Small intestine (tissue), 7 donors: ENCODE measurements around the gene BBIP1. TPM values are rescaled to one million over a fixed set of nuclear protein-coding genes. Genes with fewer than 3 reads are reported as not detected.
A peak's percentile ranks its signal among the peaks of the same experiment; 100 is the strongest.

Experiments used
- DNase-seq, 2 donors: peaks; one replicate each; pipeline versions ENCODE4 v3.0.0 to v3.0.0-alpha.2; 2013
- FAIRE-seq: peaks from 2 replicates; lab custom pipeline; 2012; peaks lifted over from hg19 to GRCh38; lab: Jason Lieb, UNC
- H3K27ac ChIP-seq, 3 donors: one replicate each; pipeline ENCODE4 v1.5.1; 2013; ENCODE audit warnings: low read length in 2 of 3, mild to moderate bottlenecking in 2 of 3, control low read depth in 1 of 3, inconsistent platforms in 1 of 3, low read depth in 1 of 3, moderate library complexity in 1 of 3
- H3K27me3 ChIP-seq, 3 donors: one replicate each; pipeline ENCODE4 v1.6.1; 2013; ENCODE audit warnings: low read length in 3 of 3, inconsistent platforms in 1 of 3; ENCODE audit not compliant: control insufficient read depth in 3 of 3, insufficient read depth in 3 of 3
- H3K36me3 ChIP-seq, 3 donors: one replicate each; pipeline ENCODE4 v1.6.1; 2013; ENCODE audit warnings: low read length in 3 of 3, inconsistent platforms in 1 of 3, low read depth in 1 of 3, mild to moderate bottlenecking in 1 of 3, moderate library complexity in 1 of 3; ENCODE audit not compliant: control insufficient read depth in 3 of 3, insufficient read depth in 2 of 3
- H3K4me1 ChIP-seq, 3 donors: one replicate each; pipeline ENCODE4 v1.6.1; 2013; ENCODE audit warnings: low read length in 2 of 3, inconsistent platforms in 1 of 3, low read depth in 1 of 3, mild to moderate bottlenecking in 1 of 3, moderate library complexity in 1 of 3; ENCODE audit not compliant: control insufficient read depth in 3 of 3, insufficient read depth in 2 of 3
- H3K4me3 ChIP-seq, 3 donors: one replicate each; pipeline ENCODE4 v1.5.1; 2013; ENCODE audit warnings: low read length in 3 of 3, control low read depth in 1 of 3, inconsistent platforms in 1 of 3, low read depth in 1 of 3, mild to moderate bottlenecking in 1 of 3, moderate library complexity in 1 of 3
- H3K9me3 ChIP-seq, 2 donors: one replicate each; pipeline ENCODE4 v1.6.1; 2013; ENCODE audit warnings: low read depth in 1 of 2, low read length in 1 of 2; ENCODE audit not compliant: control insufficient read depth in 2 of 2, insufficient read depth in 1 of 2
- WGBS, 3 donors: extraction: QIAGEN DNeasy Blood & Tissue Kit; methylation state at CpG; one replicate each; pipeline ENCODE4 v1.1.7; 2013; 5-methylcytosine and 5-hydroxymethylcytosine counted together
- polyA plus RNA-seq, 4 donors: library from polyadenylated mRNA; stranded (reverse) in 3 of 4; unstranded in 1 of 4; fragments of 200-250 nt in 3 of 4; fragments of 120-200 nt in 1 of 4; gene quantifications; one replicate each; pipeline versions ENCODE4 v1.2.1 to v1.2.3, GENCODE V29; 2013
- donor health status: healthy with polysubstance abuse.
- donor health status: control.
- donor health status: control.
- donor health status: Bipolar disorder and iron deficiency.
- donor health status: healthy.

Gene BBIP1
- polyA plus RNA-seq, 4 donors: 10.7 to 21.1 (median 17.5) TPM

DNA sequence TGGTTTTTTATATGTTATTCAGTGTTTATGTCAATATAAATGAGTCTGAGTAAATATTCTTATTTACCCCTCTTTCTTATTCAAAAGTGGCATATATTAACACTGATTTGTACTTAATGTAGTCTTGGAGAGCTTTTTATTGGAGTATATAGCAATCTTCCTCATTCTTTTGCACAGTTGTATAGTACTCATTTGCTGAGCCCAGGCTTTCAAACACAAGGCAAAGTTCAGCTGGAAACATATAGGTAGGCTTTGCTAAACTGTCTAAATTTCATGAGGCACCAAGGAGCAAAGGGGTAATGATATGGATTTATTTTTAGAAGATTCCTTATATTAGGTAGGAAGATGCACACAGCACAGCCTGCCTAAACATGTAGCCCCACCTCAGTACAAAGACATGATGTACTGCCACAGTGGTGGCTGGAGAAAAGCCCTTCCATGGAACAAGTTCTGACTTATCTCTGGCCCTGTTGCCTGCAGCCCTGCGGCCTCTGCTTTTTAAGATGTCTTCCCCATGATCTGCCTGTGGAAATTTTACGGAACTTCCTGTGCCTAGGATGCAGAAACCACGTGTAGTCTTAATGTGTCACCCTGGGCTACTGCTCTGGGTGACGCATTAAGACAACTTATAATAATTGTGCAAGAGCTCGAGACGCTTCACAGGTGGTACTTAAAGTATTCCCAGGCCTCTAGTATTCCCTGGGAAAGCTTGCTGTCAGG, 56.9 kb downstream of the BBIP1 start:
- H3K27ac ChIP-seq: peak overlapping the region in 1 of 3 donors; percentile 57
- no peaks in the 10 kb centered on the region for H3K27me3 ChIP-seq
- DNase-seq (no peak), FAIRE-seq (no peak)
- H3K4me1 ChIP-seq: peaks cover 30 to 71% (median 45%) of the 10 kb centered on the region in 3 donors
- H3K36me3 ChIP-seq: no peaks in the 10 kb centered on the region
- no peaks in the 10 kb centered on the region for H3K9me3 ChIP-seq
- H3K4me3 ChIP-seq: no peak overlapping the region
- 80 to 89% (median 83%) methylated on average over 6 of the region's 6 CpGs for WGBS, 3 donors

DNA sequence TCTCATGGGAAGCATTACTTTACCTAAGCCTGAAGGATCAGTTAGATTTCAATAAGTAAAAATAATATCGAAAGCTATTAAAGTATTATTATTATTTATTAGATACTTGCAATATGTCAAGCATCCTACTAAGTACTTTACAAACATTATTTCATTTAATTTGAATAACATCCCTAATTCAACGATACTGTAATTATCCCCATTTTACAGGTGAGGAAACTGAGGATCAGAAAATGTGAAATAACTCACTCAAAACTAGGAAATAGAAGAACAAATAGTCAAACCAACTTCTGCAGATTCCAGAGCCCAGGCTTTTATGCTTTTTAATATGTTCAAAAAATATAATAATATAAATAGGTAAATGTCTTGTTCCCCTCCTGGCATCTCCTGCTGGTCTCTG, 57.5 kb downstream of the BBIP1 start:
- Histone ChIP-seq H3K27ac (peak overlapping the region; percentile 85 to 95 (median 91)), H3K4me3 (no peak overlapping the region), H3K9me3 (no peaks in the 10 kb centered on the region), H3K4me1 (peaks cover 30 to 71% (median 41%) of the 10 kb centered on the region in 3 donors), H3K36me3 (no peaks in the 10 kb centered on the region), H3K27me3 (no peaks in the 10 kb centered on the region)
- no peak for FAIRE-seq
- no peak for DNase-seq
- 94 to 98% (median 95%) methylated on average over 2 of the region's 2 CpGs for WGBS, 3 donors

DNA sequence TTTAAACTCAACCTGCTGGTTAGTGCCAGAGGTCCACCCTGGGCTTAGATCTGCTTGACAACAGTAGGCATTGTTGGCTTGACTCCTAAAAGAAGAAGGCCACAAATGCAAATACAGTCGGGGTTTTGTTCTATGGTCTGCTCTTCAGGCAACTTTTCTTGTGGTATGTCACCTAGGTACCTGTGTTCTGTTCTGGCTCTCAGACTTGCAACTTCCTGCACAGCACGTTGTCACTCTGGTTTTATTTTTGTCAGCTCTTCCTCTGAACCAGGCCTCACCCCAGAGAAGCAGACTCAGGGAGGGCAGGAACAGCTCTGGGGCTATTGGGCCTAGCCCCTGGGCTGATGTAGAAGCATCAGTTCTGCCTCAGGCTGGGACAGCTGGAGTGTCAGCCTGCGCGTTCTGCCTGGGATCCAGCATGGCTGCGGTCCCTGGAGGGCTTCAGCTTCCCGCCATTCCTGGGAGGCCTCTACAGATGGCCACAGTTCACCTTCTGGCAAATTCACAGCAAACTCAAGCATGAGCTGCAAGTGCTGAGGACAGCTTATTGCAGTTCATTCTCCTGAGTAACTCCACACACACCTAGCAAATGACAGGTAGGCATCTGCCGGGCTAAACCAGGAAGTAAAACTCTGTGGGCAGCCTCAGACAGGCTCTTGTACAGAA, 58.3 kb downstream of the BBIP1 start:
- H3K4me1 ChIP-seq: peaks cover 30 to 69% (median 36%) of the 10 kb centered on the region in 3 donors
- no peak for FAIRE-seq
- H3K36me3 ChIP-seq: no peaks in the 10 kb centered on the region
- no peak overlapping the region for H3K4me3 ChIP-seq
- H3K27me3 ChIP-seq: no peaks in the 10 kb centered on the region
- DNase-seq: peak; percentile 69 to 73
- no peaks in the 10 kb centered on the region for H3K9me3 ChIP-seq
- WGBS, 3 donors: 35 to 61% (median 47%) methylated on average over 7 of the region's 7 CpGs
- H3K27ac ChIP-seq: peak overlapping the region; percentile 85 to 95 (median 91)

DNA sequence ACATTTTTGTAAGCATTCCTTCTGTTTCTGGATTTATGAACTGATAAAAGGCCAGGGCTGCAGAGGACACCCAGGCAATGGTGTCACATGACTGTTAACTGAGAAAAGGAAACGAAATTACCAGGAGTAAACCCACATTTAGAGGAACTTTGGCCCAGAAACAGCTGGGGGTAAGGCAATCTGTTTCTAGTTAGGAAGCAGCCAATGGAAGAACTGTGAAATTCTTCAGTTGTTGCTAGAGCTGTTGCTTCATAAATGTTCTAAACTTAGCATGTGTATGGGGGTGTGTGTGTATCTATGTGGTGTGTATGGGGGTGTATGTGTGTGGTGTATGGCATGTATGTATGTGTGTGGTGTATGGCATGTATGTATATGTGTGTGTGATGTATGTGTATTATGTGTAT, 59.0 kb downstream of the BBIP1 start:
- FAIRE-seq: no peak
- no peaks in the 10 kb centered on the region for H3K36me3 ChIP-seq
- peak overlapping the region; percentile 85 to 95 (median 91) for H3K27ac ChIP-seq
- H3K4me1 ChIP-seq: peaks cover 29 to 62% (median 30%) of the 10 kb centered on the region in 3 donors
- DNase-seq: peak in 1 of 2 donors; percentile 80
- H3K4me3 ChIP-seq: no peak overlapping the region
- no peaks in the 10 kb centered on the region for H3K9me3 ChIP-seq
- no peaks in the 10 kb centered on the region for H3K27me3 ChIP-seq
- WGBS, 3 donors: 0 to 13% (median 4%) methylated on average over 1 of the region's 1 CpG

DNA sequence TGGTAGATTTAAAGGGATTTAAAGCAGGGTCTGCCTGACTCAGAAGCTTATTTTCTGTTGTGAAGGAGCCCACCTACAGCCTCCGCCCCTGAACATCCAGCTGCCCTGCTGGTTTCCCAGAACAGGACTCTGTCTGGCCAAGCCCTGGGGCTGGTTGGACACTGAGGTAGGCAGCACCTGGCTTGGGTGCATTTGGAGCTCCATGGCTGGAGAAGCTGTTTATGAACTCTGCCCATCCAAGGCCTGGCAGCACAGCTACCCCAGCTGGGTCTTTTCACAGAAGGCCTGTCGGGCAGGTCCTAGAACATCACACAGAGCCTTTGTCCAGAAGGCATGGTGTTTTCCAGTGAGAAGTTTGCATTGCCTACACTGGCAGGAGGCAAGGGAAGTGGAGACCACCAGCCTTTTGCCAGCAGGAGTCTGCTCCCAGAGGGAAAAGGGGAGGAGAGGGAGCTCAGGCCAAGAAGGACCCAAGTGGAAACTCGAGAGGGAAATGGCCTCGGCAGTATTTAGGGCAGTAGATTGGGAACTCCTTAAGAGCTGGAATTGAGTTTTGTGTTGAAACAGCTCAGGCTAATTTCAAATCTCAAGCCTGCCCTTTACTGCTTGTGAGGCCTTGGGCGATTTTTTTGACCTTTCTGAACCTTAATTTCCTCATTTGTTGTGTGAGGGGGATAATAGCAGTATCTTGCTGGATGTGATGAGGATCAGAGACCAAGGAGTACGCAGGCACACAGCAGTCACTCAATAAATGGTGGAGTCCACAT, 59.6 kb downstream of the BBIP1 start:
- peak in 1 of 2 donors; percentile 34 for DNase-seq
- WGBS, 3 donors: 47 to 67% (median 58%) methylated on average over 6 of the region's 6 CpGs
- Histone ChIP-seq H3K36me3 (no peaks in the 10 kb centered on the region), H3K9me3 (no peaks in the 10 kb centered on the region), H3K27me3 (no peaks in the 10 kb centered on the region), H3K4me1 (peaks cover 25 to 56% (median 33%) of the 10 kb centered on the region in 3 donors), H3K4me3 (no peak overlapping the region), H3K27ac (peak overlapping the region; percentile 85 to 95 (median 91))
- FAIRE-seq: no peak

DNA sequence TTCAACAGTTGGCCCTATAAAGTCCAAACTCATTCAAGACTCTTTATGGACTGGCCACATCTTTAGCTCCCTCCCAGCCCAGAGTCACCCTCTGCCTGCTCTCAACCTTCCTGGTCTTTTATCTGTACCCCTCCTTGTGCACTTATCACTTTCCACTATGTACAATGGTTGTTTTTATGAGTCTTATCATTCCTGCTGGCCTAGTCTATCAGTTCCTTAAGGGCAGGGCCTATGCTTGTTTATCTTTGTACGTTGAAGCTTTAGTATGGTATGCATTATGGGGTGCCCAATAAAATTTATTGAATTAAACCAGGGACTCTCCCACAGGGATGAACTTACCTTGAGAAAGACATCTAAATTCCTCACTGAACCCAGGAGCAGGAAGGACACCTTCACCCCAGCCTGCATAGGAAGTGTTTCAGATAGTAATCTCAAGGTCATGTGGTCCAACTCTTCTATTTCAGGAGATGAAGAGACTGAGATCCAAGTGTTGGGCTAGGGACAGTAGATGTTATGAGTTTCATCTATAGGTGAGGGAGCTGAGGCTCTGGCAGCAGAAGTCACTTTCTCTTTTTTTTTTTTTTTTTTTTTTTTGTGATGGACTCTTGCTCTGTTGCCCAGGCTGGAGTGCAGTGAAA, 60.6 kb downstream of the BBIP1 start:
- DNase-seq: peak; percentile 83 to 96
- H3K9me3 ChIP-seq: no peaks in the 10 kb centered on the region
- H3K27ac ChIP-seq: peak overlapping the region; percentile 86 to 95 (median 91)
- WGBS, 3 donors: 3 to 31% (median 13%) methylated on average over 1 of the region's 1 CpG
- H3K36me3 ChIP-seq: no peaks in the 10 kb centered on the region
- peaks cover 18 to 51% (median 33%) of the 10 kb centered on the region in 3 donors for H3K4me1 ChIP-seq
- no peak overlapping the region for H3K4me3 ChIP-seq
- no peaks in the 10 kb centered on the region for H3K27me3 ChIP-seq
- FAIRE-seq: no peak

DNA sequence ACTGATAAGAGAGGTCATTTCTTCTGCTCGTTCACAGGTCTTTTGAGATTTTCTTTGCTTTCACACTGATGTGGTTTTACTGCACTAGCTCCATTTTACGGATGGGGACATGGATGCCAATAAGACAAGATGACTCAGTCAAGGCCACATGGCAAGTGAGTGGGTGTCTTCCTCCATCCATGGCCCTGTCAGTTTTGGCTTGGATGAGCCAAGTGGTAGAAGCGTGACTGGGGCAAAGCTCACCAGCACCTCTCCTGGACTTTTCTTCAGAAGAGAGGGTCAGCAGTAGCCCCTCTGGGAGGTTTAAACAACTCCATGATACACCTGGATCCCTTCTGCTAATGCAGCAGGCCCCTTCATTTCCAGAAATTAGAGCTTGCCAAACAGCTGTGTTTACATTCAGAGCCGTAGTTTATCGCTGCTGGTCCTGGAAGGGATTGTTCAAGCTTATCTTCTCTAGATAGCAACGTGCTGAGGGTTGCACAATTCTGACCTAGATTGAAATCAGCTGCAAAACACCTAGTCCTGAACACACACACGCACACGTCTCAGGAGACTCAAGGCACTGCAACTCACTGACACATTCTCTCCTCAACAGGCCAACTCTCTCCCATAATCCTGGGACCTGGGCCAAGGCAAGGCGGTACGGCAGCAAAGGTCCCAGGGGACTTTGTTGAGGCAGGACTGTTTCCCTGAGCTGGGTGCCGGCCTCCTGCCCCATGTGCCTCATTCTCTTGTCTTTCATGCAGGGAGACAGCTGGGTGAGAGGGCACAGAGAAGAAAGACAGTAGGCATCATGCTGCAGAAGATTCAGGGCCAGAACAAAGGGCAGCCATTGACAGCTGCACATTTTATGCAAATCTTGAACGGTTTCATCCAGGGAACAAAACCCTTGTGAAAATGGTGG, 61.5 kb downstream of the BBIP1 start:
- WGBS, 3 donors: 8 to 41% (median 23%) methylated on average over 12 of the region's 12 CpGs
- Histone ChIP-seq H3K27me3 (no peaks in the 10 kb centered on the region), H3K4me1 (peaks cover 18 to 54% (median 36%) of the 10 kb centered on the region in 3 donors), H3K9me3 (no peaks in the 10 kb centered on the region), H3K4me3 (no peak overlapping the region), H3K36me3 (no peaks in the 10 kb centered on the region), H3K27ac (peak overlapping the region; percentile 86 to 95 (median 91))
- peak; percentile 88 to 98 for DNase-seq
- FAIRE-seq: no peak
